Endothelial cell of umbilical vein (primary cell): Measurements from ENCODE around the gene MADCAM1. TPM values are rescaled to one million over a fixed set of nuclear protein-coding genes. Genes with fewer than 3 reads are reported as not detected.

Source experiments
- BruUV-seq: library from RNA; stranded (reverse); fragments of 400-500 nt; replicated peaks from 2 replicates; lab custom pipeline; 2021; lab: Mats Ljungman, UMichigan
- CTCF ChIA-PET: fragments of 300-600, 350-600 bp; sonication (Branson Sonifier 250); formaldehyde crosslinking; loops from one replicate; lab custom pipeline; 2021; ENCODE audit warnings: antibody characterized with exemption, inconsistent platforms; lab: Charles Lee
- POLR2A ChIA-PET: fragments of 300-600, 350-600 bp; sonication (Branson Sonifier 250); formaldehyde crosslinking; loops from one replicate; lab custom pipeline; 2021; ENCODE audit warnings: antibody characterized with exemption, inconsistent platforms; lab: Charles Lee
- DNase-seq: peaks from one replicate; pipeline ENCODE4 v3.0.0-alpha.2; 2011; ENCODE audit warnings: low read depth, low spot score
- FAIRE-seq: peaks from 2 replicates; lab custom pipeline; 2011; peaks lifted over from hg19 to GRCh38; lab: Jason Lieb, UNC
- H2AFZ ChIP-seq: 2 replicates; pipeline ENCODE4 v1.6.0; 2012; ENCODE audit warnings: low read depth, low read length, control low read depth, inconsistent platforms
- H3K27ac ChIP-seq: 2 replicates; pipeline ENCODE4 v1.5.1; 2011; ENCODE audit warnings: low read depth, mild to moderate bottlenecking, control low read depth, low read length, moderate library complexity; ENCODE audit not compliant: insufficient read depth
- H3K27me3 ChIP-seq, 2 experiments: 2 replicates each; pipeline versions ENCODE4 v1.6.0 to v1.6.1; 2011; ENCODE audit warnings: low read length in 2 of 2, mixed read lengths in 1 of 2; ENCODE audit not compliant: control insufficient read depth in 2 of 2, insufficient read depth in 2 of 2
- H3K36me3 ChIP-seq, 2 experiments: 2 replicates in 1 of 2; 3 replicates in 1 of 2; pipeline ENCODE4 v1.5.1; 2011; ENCODE audit warnings: low read length in 2 of 2, mild to moderate bottlenecking in 1 of 2, moderate library complexity in 1 of 2; ENCODE audit not compliant: control insufficient read depth in 2 of 2, insufficient read depth in 2 of 2; ENCODE audit errors: extremely low read depth in 1 of 2
- H3K4me1 ChIP-seq: 3 replicates; pipeline ENCODE4 v1.5.1; 2011; ENCODE audit warnings: mild to moderate bottlenecking, low read length; ENCODE audit not compliant: control insufficient read depth, insufficient read depth; ENCODE audit errors: extremely low read depth
- H3K4me2 ChIP-seq: 2 replicates; pipeline ENCODE4 v1.6.1; 2011; ENCODE audit warnings: low read length, control low read depth, mixed read lengths; ENCODE audit not compliant: insufficient read depth
- H3K4me3 ChIP-seq, 3 experiments: fragments of 200-600 bp in 1 of 3; sonication (generic), shearing (Covaris generic) in 1 of 3; replicated peaks in 1 of 3; 2 replicates each; pipeline ENCODE4 v1.5.1; 2011 to 2016; ENCODE audit warnings: control low read depth in 3 of 3, low read length in 3 of 3, mild to moderate bottlenecking in 2 of 3, inconsistent platforms in 1 of 3, low read depth in 1 of 3, moderate library complexity in 1 of 3; ENCODE audit not compliant: insufficient read depth in 1 of 3
- H3K79me2 ChIP-seq: 2 replicates; pipeline ENCODE4 v1.6.0; 2012; ENCODE audit warnings: low read length, inconsistent platforms; ENCODE audit not compliant: control insufficient read depth, insufficient read depth
- H3K9ac ChIP-seq: replicated peaks from 2 replicates; pipeline ENCODE3; 2011; ENCODE audit warnings: low read length, control low read depth; ENCODE audit not compliant: insufficient read depth; ENCODE audit errors: extremely low read depth
- H3K9me1 ChIP-seq: replicated peaks from 3 replicates; pipeline ENCODE4 v1.6.0; 2011; ENCODE audit warnings: mild to moderate bottlenecking, low read length; ENCODE audit not compliant: control insufficient read depth, insufficient read depth; ENCODE audit errors: extremely low read depth
- H3K9me3 ChIP-seq: replicated peaks from 2 replicates; pipeline ENCODE4 v1.5.1; 2012; ENCODE audit warnings: low read length, inconsistent platforms; ENCODE audit not compliant: control insufficient read depth, insufficient read depth
- H4K20me1 ChIP-seq: replicated peaks from 2 replicates; pipeline ENCODE3; 2011; ENCODE audit warnings: mild to moderate bottlenecking, low read length; ENCODE audit not compliant: control insufficient read depth, insufficient read depth; ENCODE audit errors: extremely low read depth
- EZH2 ChIP-seq: IDR thresholded peaks from 2 replicates; pipeline ENCODE4 v1.6.1; 2012; ENCODE audit warnings: borderline replicate concordance, low read depth, mild to moderate bottlenecking, moderate library complexity, low read length, inconsistent platforms; ENCODE audit not compliant: severe bottlenecking
- FOS ChIP-seq: IDR thresholded peaks from 2 replicates; pipeline ENCODE4 v1.6.1; 2011; ENCODE audit warnings: mild to moderate bottlenecking, low read length, moderate library complexity, borderline replicate concordance; ENCODE audit not compliant: insufficient read depth
- GATA2 ChIP-seq: IDR thresholded peaks from 2 replicates; pipeline ENCODE4 v1.7.0; 2011; ENCODE audit warnings: low read depth, mild to moderate bottlenecking, moderate library complexity, mixed read lengths, low read length; ENCODE audit not compliant: insufficient read length, insufficient read depth
- JUN ChIP-seq: IDR thresholded peaks from 2 replicates; pipeline ENCODE4 v1.6.1; 2011; ENCODE audit warnings: borderline replicate concordance, low read depth; ENCODE audit not compliant: insufficient read length, insufficient read depth
- POLR2A ChIP-seq: IDR thresholded peaks from 2 replicates; pipeline ENCODE4 v1.6.1; 2012; ENCODE audit warnings: low read depth, mild to moderate bottlenecking, control low read depth, low read length
- POLR2AphosphoS5 ChIP-seq: IDR thresholded peaks from 2 replicates; pipeline ENCODE4 v1.6.1; 2012; ENCODE audit warnings: low read depth, mild to moderate bottlenecking, control low read depth, low read length, moderate library complexity; ENCODE audit not compliant: insufficient read depth
- dilution Hi-C: fragments of 300-500 bp; cut with MboI; formaldehyde crosslinking; loops from one replicate; pipeline ENCODE4 v1.15.0; 2019; ENCODE audit warnings: low sequenced_read_pairs; ENCODE audit not compliant: extremely low pct_ligation_motif_present
- intact Hi-C: fragments of 100-400 bp; cut with micrococcal nuclease; formaldehyde crosslinking; loops from one replicate; pipeline ENCODE4 v1.10.0; 2022
- polyA plus RNA-seq, 4 experiments: library from polyadenylated mRNA; depleted of rRNA in 3 of 4; stranded (reverse) in 3 of 4; unstranded in 1 of 4; fragments of >200 nt; gene quantifications; 2 replicates each; pipeline versions ENCODE4 v1.2.1 to v1.2.3, GENCODE V29; 2011 to 2012; ENCODE audit warnings: missing spikeins in 1 of 4
- total RNA-seq: library from RNA; stranded (reverse); gene quantifications from 2 replicates; pipeline ENCODE4 v1.2.3, GENCODE V29; 2021
- TF ChIP-seq, protein P1 (sequence below): IDR thresholded peaks from 2 replicates; pipeline ENCODE4 v1.6.1; 2011; ENCODE audit not compliant: insufficient read depth, insufficient read length
- TF ChIP-seq, protein P2 (sequence below), 2 donors: IDR thresholded peaks; 1 replicate in 1 of 2; 2 replicates in 1 of 2; pipeline ENCODE4 v1.5.1; 2011; ENCODE audit warnings: low read length in 2 of 2, mild to moderate bottlenecking in 2 of 2, moderate library complexity in 2 of 2, control low read depth in 1 of 2, inconsistent platforms in 1 of 2, low read depth in 1 of 2; ENCODE audit not compliant: insufficient read depth in 1 of 2; ENCODE audit errors: extremely low read depth in 1 of 2

Gene MADCAM1
- total and polyA plus RNA-seq, 2 donors (not counting 3 experiments of a cell fraction or from before 2014, with no cell fraction given): 0.07 to 0.31 TPM

DNA sequence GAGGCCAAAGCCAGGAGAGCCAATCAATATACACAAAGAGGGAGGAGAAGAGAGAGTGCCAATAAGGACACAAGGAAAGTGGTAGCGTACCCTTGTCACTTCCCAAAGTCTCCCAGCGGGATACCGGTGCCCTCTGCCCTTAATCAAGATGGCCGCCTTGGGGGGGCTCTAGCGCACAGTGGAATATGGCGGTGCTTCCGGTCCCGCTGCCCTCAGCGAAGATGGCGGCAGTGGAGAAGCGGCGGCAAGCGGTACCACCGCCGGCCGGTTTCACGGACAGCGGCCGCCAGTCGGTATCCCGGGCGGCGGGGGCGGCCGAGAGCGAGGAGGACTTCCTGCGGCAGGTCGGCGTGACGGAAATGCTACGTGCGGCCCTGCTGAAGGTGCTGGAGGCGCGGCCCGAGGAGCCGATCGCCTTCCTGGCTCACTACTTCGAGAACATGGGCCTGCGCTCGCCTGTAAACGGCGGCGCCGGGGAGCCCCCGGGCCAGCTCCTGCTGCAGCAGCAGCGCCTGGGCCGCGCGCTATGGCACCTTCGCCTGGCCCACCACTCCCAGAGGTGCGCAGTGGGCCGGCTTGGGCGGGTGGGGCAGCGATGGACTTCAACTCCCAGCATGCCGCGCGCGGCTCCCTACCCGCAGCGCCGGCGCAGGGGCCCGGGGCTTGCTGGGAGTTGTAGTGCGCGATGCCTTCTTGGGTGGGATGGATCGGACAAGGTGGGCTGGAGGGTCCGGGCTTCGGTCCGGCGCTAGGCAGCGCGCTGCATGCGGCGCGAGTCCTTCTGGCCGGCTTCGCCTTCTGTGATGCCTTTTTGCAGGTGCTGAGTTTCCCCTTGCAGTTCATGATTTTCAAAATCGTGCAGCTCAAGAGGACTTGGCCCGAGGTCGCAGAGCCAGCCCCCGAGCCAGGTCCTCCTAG, 11.3 kb downstream of the MADCAM1 start, which contains the start of gene TPGS1:
Gene TPGS1 (plus strand): TSS at position 212 of the 918 bp plus-strand sequence. CDS start 10 bp downstream, at position 222.
- dilution Hi-C loops (no loop called here), intact Hi-C loops (loop anchor here (1.0 to 10.0 kb wide), 2 partner anchors 18 to 213 kb away; partner anchors contain the start of gene PLPP2)
- TSS peak; percentile 23 for BruUV-seq
- no peaks in the 10 kb centered on the region for H3K27me3 ChIP-seq
- H3K9me3 ChIP-seq: no peaks in the 10 kb centered on the region
- peak within 1 kb of the TSS; percentile 63 for H2AFZ ChIP-seq
- H3K4me1 ChIP-seq: peaks cover 18% of the 10 kb centered on the region
- ChIA-PET CTCF (interaction anchor here (0.9 to 1.5 kb wide), 18 partner anchors 10 to 214 kb away, joined by 3 to 28 read pairs (median 6); partner anchors contain the start of gene MADCAM1), POLR2A (interaction anchor here (0.6 to 0.9 kb wide), 4 partner anchors 23 to 165 kb away, joined by 3 to 9 read pairs (median 3); no protein-coding TSS in a partner anchor)
- H3K4me3 ChIP-seq: peak within 1 kb of the TSS; percentile 52 to 91 (median 65)
- no peaks in the 10 kb centered on the region for H3K9me1 ChIP-seq
- no peak for DNase-seq
- peaks cover 8% of the 10 kb centered on the region for H3K79me2 ChIP-seq
- peak within 1 kb of the TSS; percentile 73 for H3K4me2 ChIP-seq
- TF ChIP-seq, protein P1, sequence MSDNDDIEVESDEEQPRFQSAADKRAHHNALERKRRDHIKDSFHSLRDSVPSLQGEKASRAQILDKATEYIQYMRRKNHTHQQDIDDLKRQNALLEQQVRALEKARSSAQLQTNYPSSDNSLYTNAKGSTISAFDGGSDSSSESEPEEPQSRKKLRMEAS: no peak
- no peak for TF ChIP-seq JUN
- TF ChIP-seq EZH2: no peak
- TF ChIP-seq POLR2AphosphoS5: peak; percentile 71
- peak; percentile 79 for TF ChIP-seq POLR2A
- TF ChIP-seq FOS: no peak
- TF ChIP-seq, protein P2, sequence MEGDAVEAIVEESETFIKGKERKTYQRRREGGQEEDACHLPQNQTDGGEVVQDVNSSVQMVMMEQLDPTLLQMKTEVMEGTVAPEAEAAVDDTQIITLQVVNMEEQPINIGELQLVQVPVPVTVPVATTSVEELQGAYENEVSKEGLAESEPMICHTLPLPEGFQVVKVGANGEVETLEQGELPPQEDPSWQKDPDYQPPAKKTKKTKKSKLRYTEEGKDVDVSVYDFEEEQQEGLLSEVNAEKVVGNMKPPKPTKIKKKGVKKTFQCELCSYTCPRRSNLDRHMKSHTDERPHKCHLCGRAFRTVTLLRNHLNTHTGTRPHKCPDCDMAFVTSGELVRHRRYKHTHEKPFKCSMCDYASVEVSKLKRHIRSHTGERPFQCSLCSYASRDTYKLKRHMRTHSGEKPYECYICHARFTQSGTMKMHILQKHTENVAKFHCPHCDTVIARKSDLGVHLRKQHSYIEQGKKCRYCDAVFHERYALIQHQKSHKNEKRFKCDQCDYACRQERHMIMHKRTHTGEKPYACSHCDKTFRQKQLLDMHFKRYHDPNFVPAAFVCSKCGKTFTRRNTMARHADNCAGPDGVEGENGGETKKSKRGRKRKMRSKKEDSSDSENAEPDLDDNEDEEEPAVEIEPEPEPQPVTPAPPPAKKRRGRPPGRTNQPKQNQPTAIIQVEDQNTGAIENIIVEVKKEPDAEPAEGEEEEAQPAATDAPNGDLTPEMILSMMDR (IDR thresholded peaks at IDR 0.05; ENCODE audit: extremely low read depth in 1 of 2, insufficient read depth in 1 of 2, low read depth in 1 of 2, low read length in 2 of 2): no peak
- TF ChIP-seq GATA2: no peak
- peak within 1 kb of the TSS; percentile 78 for H3K9ac ChIP-seq
- FAIRE-seq: peak; percentile 83
- peak within 1 kb of the TSS; percentile 87 for H3K27ac ChIP-seq
- no peaks in the 10 kb centered on the region for H4K20me1 ChIP-seq
- no peaks in the 10 kb centered on the region for H3K36me3 ChIP-seq
